ENCODE data around the gene C12orf76. TPM values are rescaled to one million over a fixed set of nuclear protein-coding genes. Genes with fewer than 3 reads are reported as not detected.
A peak's percentile ranks its signal among the peaks of the same experiment; 100 is the strongest.
"Not testable (repeated sequence)": the region's sequence is repeated elsewhere in the genome, so short reads cannot be mapped to it uniquely, and the experiment has no call there.

The C12orf76 gene
- total RNA-seq, 3 donors from 2014 or later, result 8.5 to 12.5 (median 8.8) TPM

DNA sequence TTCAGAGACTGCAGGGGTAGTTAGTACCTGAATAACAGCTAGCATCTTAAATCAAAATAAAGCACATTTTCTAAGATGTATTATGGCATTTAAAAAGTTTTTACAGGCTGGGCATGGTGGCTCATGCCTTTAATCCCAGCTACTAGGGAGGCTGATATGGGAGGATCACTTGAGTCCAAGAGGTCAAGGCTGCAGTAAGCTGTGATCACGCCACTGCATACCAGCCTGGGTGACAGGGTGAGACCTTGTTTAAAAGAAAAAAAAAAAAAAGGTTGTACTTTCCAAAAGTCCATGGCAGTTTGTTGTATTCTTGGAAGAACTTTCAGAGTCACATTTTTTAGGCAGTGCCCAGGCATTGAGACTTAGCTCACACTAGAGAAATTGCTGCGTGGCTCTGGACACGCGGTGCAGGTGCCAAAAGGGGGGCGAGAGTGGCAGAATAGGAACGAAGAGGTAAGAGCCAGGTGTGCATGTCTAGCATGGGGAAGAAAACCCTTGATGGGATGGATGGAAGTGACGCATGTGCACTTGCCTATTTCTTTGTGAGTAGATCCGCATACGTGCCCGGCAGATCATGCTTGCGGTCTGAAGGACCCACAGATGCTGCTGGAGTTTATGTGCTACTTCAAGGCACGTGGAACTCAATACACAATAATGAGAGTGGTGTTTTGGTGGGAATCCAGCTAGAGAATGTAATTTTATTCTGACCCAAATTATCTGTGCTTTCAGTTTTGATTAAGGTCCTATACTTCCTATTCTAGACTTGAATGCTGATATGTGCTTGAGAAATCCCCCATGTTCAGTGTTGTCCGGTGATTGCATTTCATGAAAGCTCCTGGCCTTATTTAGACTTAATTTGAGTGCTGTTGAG lies 37.2 kb downstream of the C12orf76 start:
- DNase-seq (no peak), ATAC-seq (peak; percentile 61)
- TF ChIP-seq CTCF (IDR thresholded peaks at IDR 0.05), result no peak
- Histone ChIP-seq H3K9me3 (no peaks in the 10 kb centered on the region), H3K36me3 (ENCODE audit: low read depth) (no peaks in the 10 kb centered on the region), H3K4me3 (no peak overlapping the region), H3K4me1 (ENCODE audit: low read depth) (peaks cover 3% of the 10 kb centered on the region)
- intact Hi-C loops (cut with DNase I, micrococcal nuclease), result no loop called here

- DNase-seq; H3K9me3 ChIP-seq; H3K4me3 ChIP-seq; ATAC-seq; H3K36me3 ChIP-seq (ENCODE audit: low read depth); intact Hi-C loops (cut with DNase I, micrococcal nuclease): not testable (repeated sequence)
- H3K4me1 ChIP-seq (ENCODE audit: low read depth), result peaks cover 21% of the 10 kb centered on the region
These were observed 39.5 kb downstream of the C12orf76 start for GRCh38 chr12:110008681-110009398.

GRCh38 chr12:110007881-110008280 lies 40.4 kb downstream of the C12orf76 start:
- Histone ChIP-seq H3K9me3 (no peaks in the 10 kb centered on the region), H3K4me3 (no peak overlapping the region), H3K4me1 (ENCODE audit: low read depth) (peaks cover 23% of the 10 kb centered on the region), H3K36me3 (ENCODE audit: low read depth) (no peaks in the 10 kb centered on the region)
- DNase-seq (no peak), ATAC-seq (no peak)
- intact Hi-C loops (cut with DNase I, micrococcal nuclease), result no loop called here
- TF ChIP-seq CTCF (IDR thresholded peaks at IDR 0.05), result no peak

GRCh38 chr12:110006115-110006514 lies 42.2 kb downstream of the C12orf76 start:
- intact Hi-C loops (cut with DNase I, micrococcal nuclease), result no loop called here
- Histone ChIP-seq H3K4me1 (ENCODE audit: low read depth) (peaks cover 35% of the 10 kb centered on the region), H3K4me3 (no peak overlapping the region), H3K9me3 (no peaks in the 10 kb centered on the region), H3K36me3 (ENCODE audit: low read depth) (no peaks in the 10 kb centered on the region)
- TF ChIP-seq CTCF (IDR thresholded peaks at IDR 0.05), result no peak
- no peak for DNase-seq
- no peak for ATAC-seq

GRCh38 chr12:110005319-110005973 lies 42.9 kb downstream of the C12orf76 start:
- H3K4me1 ChIP-seq (ENCODE audit: low read depth), result peaks cover 37% of the 10 kb centered on the region
- H3K4me3 ChIP-seq, result no peak overlapping the region
- no peaks in the 10 kb centered on the region for H3K9me3 ChIP-seq
- DNase-seq, result no peak
- peak; percentile 55 for ATAC-seq
- no peak for TF ChIP-seq CTCF (IDR thresholded peaks at IDR 0.05)
- H3K36me3 ChIP-seq (ENCODE audit: low read depth), result no peaks in the 10 kb centered on the region
- intact Hi-C loops (cut with DNase I, micrococcal nuclease), result no loop called here

Measured in mucosa of descending colon (tissue), 3 donors.